ENCODE results near the gene ZNF770.
"Not testable (repeated sequence)": the region's sequence is repeated elsewhere in the genome, so short reads cannot be mapped to it uniquely, and the experiment has no call there.

Gene ZNF770

DNA sequence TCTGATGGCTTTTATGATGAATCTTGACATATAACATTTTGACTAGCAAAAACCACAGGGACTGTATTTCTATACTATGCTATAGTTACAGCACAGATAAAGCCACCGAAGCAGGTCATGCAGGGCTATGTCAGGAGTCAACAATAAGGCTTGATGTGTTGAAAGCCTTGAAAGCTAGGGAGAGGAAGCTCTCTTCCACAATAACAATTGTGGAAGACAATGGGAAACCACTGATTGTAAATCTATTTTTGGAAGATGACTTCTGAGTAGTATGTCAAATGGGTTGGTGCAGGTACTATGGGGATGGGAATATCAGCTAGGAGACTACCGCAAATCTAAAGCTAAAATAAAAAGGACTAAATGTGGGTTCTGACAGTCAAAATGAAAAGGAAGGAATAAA is 14.6 kb downstream of the ZNF770 start:
- Histone ChIP-seq H3K4me3 (replicated peaks; ENCODE audit: low read depth, low read length) (no peak overlapping the region), H3K27me3 (replicated peaks; ENCODE audit: control insufficient read depth, insufficient read depth, low read length) (no peaks in the 10 kb centered on the region), H3K36me3 (ENCODE audit: control insufficient read depth, insufficient read depth, low read length) (no peaks in the 10 kb centered on the region)
- TF ChIP-seq, protein P1, sequence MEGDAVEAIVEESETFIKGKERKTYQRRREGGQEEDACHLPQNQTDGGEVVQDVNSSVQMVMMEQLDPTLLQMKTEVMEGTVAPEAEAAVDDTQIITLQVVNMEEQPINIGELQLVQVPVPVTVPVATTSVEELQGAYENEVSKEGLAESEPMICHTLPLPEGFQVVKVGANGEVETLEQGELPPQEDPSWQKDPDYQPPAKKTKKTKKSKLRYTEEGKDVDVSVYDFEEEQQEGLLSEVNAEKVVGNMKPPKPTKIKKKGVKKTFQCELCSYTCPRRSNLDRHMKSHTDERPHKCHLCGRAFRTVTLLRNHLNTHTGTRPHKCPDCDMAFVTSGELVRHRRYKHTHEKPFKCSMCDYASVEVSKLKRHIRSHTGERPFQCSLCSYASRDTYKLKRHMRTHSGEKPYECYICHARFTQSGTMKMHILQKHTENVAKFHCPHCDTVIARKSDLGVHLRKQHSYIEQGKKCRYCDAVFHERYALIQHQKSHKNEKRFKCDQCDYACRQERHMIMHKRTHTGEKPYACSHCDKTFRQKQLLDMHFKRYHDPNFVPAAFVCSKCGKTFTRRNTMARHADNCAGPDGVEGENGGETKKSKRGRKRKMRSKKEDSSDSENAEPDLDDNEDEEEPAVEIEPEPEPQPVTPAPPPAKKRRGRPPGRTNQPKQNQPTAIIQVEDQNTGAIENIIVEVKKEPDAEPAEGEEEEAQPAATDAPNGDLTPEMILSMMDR (IDR thresholded peaks at IDR 0.05; ENCODE audit: insufficient read depth, low read length, poor library complexity, severe bottlenecking) = no peak
- DNase-seq (ENCODE audit: extremely low read depth, insufficient read length) = no peak

DNA sequence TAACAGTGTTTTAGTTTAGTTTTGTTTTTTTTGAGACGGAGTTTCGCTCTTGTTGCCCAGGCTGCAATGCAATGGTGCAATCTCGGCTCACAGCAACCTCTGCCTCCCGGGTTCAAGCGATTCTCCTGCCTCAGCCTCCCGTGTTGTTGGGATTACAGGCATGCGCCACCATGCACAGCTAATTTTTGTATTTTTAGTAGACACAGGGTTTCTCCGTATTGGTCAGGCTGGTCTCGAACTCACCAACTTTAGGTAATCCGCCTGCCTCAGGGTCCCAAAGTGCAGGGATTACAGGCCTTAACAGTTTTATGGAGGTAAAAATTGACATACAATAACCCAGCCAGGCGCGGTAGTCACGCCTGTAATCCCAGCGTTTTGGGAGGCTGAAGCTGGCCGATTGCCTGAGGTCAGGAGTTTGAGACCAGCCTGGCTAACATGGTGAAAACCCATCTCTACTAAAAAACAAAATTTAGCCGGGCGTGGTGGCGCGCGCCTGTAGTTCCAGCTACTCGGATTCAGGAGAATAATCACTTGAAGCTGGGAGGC is 17.9 kb downstream of the ZNF770 start:
- not testable (repeated sequence) for H3K27me3 ChIP-seq (replicated peaks; ENCODE audit: control insufficient read depth, insufficient read depth, low read length); DNase-seq (ENCODE audit: extremely low read depth, insufficient read length); H3K36me3 ChIP-seq (ENCODE audit: control insufficient read depth, insufficient read depth, low read length)
- peak overlapping the region; percentile 95 for H3K4me3 ChIP-seq (replicated peaks; ENCODE audit: low read depth, low read length)

DNA sequence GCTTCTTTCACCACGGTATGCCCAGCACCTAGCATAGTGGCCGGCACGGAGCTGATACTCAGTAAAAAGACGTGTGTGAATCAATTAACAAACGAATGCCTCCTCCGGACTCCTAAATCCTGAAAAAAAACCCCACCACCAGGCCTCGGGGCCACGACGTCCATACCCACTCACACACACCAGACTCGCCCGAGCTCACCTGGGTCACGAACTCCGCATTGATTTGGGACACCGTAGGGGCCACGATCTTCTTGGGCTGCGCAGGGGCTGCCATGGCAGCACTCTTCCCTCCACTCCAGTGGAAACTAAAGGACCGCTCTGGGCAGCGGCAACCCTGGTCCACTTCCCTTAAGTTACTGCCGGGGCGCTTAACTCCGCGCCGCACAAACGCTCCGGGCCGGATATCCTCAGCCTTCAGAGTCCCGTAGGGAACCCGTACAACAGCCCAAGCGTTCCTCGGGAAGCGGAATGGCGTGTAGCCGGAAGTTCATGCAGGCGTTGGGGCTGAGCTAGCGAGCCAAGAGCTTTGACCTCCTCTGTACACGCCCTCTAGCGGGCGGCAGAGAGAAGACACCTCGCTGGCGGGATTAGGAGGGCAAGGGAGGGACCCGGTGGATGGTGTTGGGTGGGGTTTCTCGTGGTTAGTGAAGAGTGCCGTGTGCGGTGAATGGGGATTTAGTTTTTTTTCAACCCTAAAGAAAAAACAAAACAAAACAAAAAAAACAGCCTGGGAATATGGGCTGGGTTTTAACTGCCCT is 18.6 kb downstream of the ZNF770 start, which contains the start of gene AQR:
TSS of gene AQR (minus strand) at position 403 of the 758 bp plus-strand sequence. CDS start at position 274, 129 bp downstream.
- DNase-seq (ENCODE audit: extremely low read depth, insufficient read length) = peak; percentile 89
- TF ChIP-seq, protein P1 (IDR thresholded peaks at IDR 0.05; ENCODE audit: insufficient read depth, low read length, poor library complexity, severe bottlenecking) = peak; percentile 96

DNA sequence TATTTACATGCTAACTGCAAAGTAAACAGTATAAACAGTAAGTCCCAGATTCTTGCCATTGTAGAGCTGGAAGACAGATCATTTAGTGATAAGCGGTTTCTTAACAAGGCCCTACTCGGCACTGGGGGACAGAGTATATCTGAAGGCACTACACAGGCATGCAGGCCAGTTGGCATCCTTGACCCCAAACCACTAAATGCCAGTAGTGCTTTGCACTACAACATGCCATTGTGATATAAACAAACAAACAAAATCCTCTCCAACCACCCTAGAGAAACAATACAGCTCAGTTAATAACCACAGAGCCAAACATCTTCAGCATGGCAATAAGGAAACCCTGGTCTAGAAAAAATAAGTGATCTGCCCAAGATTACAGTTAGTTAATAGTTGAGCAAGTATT is 23.8 kb downstream of the ZNF770 start:
- peaks cover 2% of the 10 kb centered on the region for H3K36me3 ChIP-seq (ENCODE audit: control insufficient read depth, insufficient read depth, low read length)

More for the DNA sequence above, 18.6 kb downstream of the ZNF770 start, which contains the start of gene AQR:
- Histone ChIP-seq H3K36me3 (ENCODE audit: control insufficient read depth, insufficient read depth, low read length) (peaks cover 2% of the 10 kb centered on the region), H3K4me3 (replicated peaks; ENCODE audit: low read depth, low read length) (peak within 1 kb of the TSS; percentile 95), H3K27me3 (replicated peaks; ENCODE audit: control insufficient read depth, insufficient read depth, low read length) (no peaks in the 10 kb centered on the region)

DNA sequence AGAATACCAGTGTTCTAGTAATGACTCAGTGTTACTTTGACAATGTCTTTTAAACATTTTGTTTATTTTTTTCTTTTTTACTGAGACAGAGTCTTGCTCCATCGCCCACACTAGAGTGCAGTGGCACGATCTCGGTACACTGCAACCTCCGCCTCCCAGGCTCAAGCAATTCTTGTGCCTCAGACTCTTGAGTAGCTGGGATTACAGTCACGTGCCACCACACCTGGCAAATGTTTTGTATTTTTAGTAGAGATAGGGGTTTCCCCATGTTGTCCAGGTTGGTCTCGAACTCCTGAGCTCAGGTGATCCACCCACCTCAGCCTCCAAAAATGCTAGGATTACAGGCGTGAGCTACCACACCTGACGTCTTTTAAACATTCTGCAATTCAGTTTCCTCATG is 34.2 kb downstream of the ZNF770 start:
- DNase-seq (ENCODE audit: extremely low read depth, insufficient read length) = no peak
- no peak overlapping the region for H3K4me3 ChIP-seq (replicated peaks; ENCODE audit: low read depth, low read length)
- no peaks in the 10 kb centered on the region for H3K27me3 ChIP-seq (replicated peaks; ENCODE audit: control insufficient read depth, insufficient read depth, low read length)
- TF ChIP-seq, protein P1 (IDR thresholded peaks at IDR 0.05; ENCODE audit: insufficient read depth, low read length, poor library complexity, severe bottlenecking) = no peak
- peaks cover 3% of the 10 kb centered on the region for H3K36me3 ChIP-seq (ENCODE audit: control insufficient read depth, insufficient read depth, low read length)

More for the DNA sequence above, 23.8 kb downstream of the ZNF770 start:
- Histone ChIP-seq H3K27me3 (replicated peaks; ENCODE audit: control insufficient read depth, insufficient read depth, low read length) (no peaks in the 10 kb centered on the region), H3K4me3 (replicated peaks; ENCODE audit: low read depth, low read length) (no peak overlapping the region)
- TF ChIP-seq, protein P1 (IDR thresholded peaks at IDR 0.05; ENCODE audit: insufficient read depth, low read length, poor library complexity, severe bottlenecking) = no peak
- no peak for DNase-seq (ENCODE audit: extremely low read depth, insufficient read length)

DNA sequence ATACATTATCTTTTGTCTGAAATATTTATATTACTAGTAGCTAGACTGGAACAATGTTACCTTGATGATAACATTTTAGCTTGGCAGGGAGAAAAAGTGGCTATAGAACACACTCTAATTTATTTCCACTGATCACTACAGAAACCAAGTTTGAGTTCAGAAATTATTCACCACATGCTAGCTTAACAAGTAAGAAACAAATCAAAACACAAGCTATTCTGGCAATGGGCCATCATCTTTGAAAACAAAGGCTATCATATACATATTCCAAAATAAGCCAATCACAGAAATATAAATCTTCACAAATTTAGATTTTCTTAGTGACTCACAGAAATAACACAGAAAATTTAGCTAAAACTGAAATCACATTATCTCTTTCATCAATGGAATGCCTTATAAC is 35.6 kb downstream of the ZNF770 start:
- Histone ChIP-seq H3K27me3 (replicated peaks; ENCODE audit: control insufficient read depth, insufficient read depth, low read length) (no peaks in the 10 kb centered on the region), H3K4me3 (replicated peaks; ENCODE audit: low read depth, low read length) (no peak overlapping the region), H3K36me3 (ENCODE audit: control insufficient read depth, insufficient read depth, low read length) (peaks cover 3% of the 10 kb centered on the region; the same call in 1 of the 2 replicates)
- DNase-seq (ENCODE audit: extremely low read depth, insufficient read length) = no peak
- TF ChIP-seq, protein P1 (IDR thresholded peaks at IDR 0.05; ENCODE audit: insufficient read depth, low read length, poor library complexity, severe bottlenecking) = no peak

Data from GM06990 (cell line).